ENCODE measurements around the gene GOT2. TPM values are rescaled to one million over a fixed set of nuclear protein-coding genes. Genes with fewer than 3 reads are reported as not detected.

GOT2 gene
- 25.8 and 30.5 TPM in 2 replicates for total RNA-seq

DNA sequence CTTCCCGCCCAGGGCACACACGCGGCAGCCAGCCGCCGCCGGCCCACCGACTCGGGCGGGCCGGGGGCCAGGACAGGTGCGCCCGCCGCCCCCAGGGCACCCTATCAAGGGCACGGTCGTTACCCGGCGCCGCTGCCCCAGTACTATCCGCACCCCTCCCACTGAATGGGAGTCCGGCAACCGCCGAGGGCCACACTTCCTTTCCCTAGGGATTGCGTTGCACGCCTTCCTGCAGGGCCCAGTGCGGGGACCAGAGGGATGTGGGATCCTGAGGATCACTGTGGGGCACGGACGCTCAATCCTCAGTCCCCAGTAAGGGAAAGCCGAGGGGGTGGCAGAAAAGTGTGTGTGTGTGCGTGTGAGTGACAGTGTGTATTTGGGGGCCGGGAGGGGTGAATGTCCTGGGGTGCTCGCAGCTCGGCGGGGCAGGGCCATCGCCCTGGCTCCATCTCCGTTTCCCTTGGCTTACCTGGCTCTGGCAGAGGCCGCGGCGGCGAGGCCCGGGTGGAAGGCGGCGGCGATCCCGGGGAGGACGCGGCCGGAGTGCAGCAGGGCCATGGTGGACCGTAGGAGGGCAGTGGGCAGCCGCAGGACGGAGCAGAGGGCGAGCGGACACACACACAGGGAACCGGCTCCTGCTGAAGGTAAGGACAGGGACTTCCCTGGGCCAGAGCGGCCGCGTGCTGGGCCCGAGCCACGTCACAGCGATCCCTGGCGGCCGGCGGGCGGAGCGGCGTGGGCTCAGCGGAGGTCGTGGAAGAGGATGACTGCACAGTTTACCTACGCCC lies at the start of gene GOT2:
GOT2 (minus strand) TSS at position 646 of the 788 bp plus-strand sequence; CDS start at position 558, 88 bp downstream.

DNA sequence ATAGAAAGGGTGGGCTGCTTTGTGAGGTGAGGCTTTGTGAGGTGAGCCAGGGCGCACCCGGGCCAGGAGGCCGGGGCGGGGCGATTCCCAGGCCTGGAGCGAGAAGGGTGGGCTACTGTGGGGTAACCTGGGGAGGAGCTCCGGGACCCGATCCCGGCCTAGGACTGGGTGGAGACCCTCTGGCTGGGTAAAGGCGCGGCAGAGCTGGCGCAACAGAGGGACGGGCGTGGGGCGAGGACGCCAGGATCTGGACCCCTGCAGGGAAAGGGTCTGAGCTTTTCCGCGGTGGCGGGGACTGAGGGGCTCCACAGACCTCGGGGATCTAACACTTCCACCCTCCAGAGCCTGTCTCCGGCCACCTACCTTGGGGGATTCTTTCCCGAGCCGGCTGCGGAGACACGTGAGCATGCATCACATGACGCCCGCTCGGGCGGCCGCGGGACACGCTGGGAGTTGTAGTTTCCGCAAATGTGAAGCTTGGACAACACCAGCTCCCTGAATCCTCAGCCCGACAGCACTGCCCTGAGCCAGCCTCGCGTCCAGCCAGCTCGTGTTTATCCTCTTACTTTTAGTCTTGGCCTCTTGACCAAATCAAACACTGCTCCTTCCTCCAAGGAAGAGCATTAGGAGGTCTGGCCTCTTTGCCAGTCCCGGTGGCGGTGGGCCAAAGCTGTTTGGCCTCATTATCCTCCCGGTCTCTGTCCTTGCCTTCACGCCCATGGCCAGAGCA lies 49.6 kb downstream of the GOT2 start, which contains the start of gene SLC38A7:
SLC38A7 (minus strand) TSS at position 417 of the 730 bp plus-strand sequence. CDS start 4,644 bp downstream, outside the sequence.

Other genes starting within 250 kb of the GOT2 start
- gene NDRG4, start 234.2 kb downstream of the GOT2 start, total RNA-seq, result 14.5 and 28.4 TPM in 2 replicates
- 8.2 and 16.4 TPM in 2 replicates for gene SETD6, start 218.8 kb downstream of the GOT2 start, total RNA-seq
- gene CNOT1, start 104.5 kb downstream of the GOT2 start, total RNA-seq, result 111 and 114 TPM in 2 replicates
- gene SLC38A7, start 49.5 kb downstream of the GOT2 start, total RNA-seq, result 25.2 and 28.2 TPM in 2 replicates